HepG2 (cell line): ENCODE data around the gene COL5A1. TPM values are rescaled to one million over a fixed set of nuclear protein-coding genes. Genes with fewer than 3 reads are reported as not detected.

Source experiments
- BORCS8-MEF2B ChIP-seq: sonication (generic); formaldehyde crosslinking; IDR thresholded peaks from 2 replicates; pipeline ENCODE4 v1.8.0; 2022; ENCODE audit warnings: mild to moderate bottlenecking, missing genetic modification reagents
- JUND ChIP-seq: sonication (generic); formaldehyde crosslinking; IDR thresholded peaks from 2 replicates; pipeline ENCODE4 v1.8.0; 2022; ENCODE audit warnings: mild to moderate bottlenecking, missing genetic modification reagents
- KMT2A ChIP-seq: sonication (generic); formaldehyde crosslinking; IDR thresholded peaks from 2 replicates; pipeline ENCODE4 v1.4.0; 2020; ENCODE audit warnings: missing genetic modification reagents
- MEIS1 ChIP-seq: sonication (generic); formaldehyde crosslinking; IDR thresholded peaks from 2 replicates; pipeline ENCODE4 v1.9.0; 2021; ENCODE audit warnings: mild to moderate bottlenecking, missing genetic modification reagents, moderate library complexity, borderline replicate concordance
- RBAK ChIP-seq: sonication (generic); formaldehyde crosslinking; IDR thresholded peaks from 2 replicates; pipeline ENCODE4 v1.5.1; 2020; ENCODE audit warnings: mild to moderate bottlenecking, missing genetic modification reagents
- ZNF101 ChIP-seq: sonication (generic); formaldehyde crosslinking; IDR thresholded peaks from 2 replicates; pipeline ENCODE4 v1.4.0; 2020; ENCODE audit warnings: mild to moderate bottlenecking, low read depth, missing genetic modification reagents, borderline replicate concordance
- ZNF225 ChIP-seq: sonication (generic); formaldehyde crosslinking; IDR thresholded peaks from 2 replicates; pipeline ENCODE4 v1.4.0; 2020; ENCODE audit warnings: mild to moderate bottlenecking, missing genetic modification reagents
- ZNF274 ChIP-seq: sonication (generic); formaldehyde crosslinking; IDR thresholded peaks from 2 replicates; pipeline ENCODE4 v1.5.1; 2020; ENCODE audit warnings: mild to moderate bottlenecking, missing genetic modification reagents
- polyA plus RNA-seq, 8 experiments: library from polyadenylated mRNA; depleted of rRNA in 3 of 8; stranded (reverse) in 7 of 8; unstranded in 1 of 8; fragments of >200 nt; fragmentation: Illumina TruSeq in 4 of 8; extraction: Trizol in 4 of 8; gene quantifications; 2 replicates each; pipeline versions ENCODE4 v1.2.1 to v1.2.3, GENCODE V29; 2011 to 2016; ENCODE audit warnings: low read depth in 4 of 8, missing spikeins in 1 of 8, mixed read lengths in 1 of 8; ENCODE audit not compliant: insufficient read depth in 1 of 8
- total RNA-seq, 5 experiments: library from RNA; depleted of rRNA; stranded (reverse); fragments of >200 nt; fragmentation: Illumina TruSeq; extraction: Trizol; gene quantifications; 2 replicates each; pipeline ENCODE4 v1.2.3, GENCODE V29; 2016; ENCODE audit warnings: low read depth in 1 of 5
- TF ChIP-seq, protein P1 (sequence below): sonication (generic); formaldehyde crosslinking; conservative IDR thresholded peaks from 2 replicates; pipeline ENCODE4 v1.4.0; 2020; ENCODE audit warnings: missing genetic modification reagents
- TF ChIP-seq, protein P2 (sequence below): IDR thresholded peaks from 2 replicates; pipeline ENCODE4 v1.4.0; 2020; ENCODE audit warnings: mild to moderate bottlenecking, missing genetic modification reagents
- TF ChIP-seq, protein P3 (sequence below): sonication (generic); formaldehyde crosslinking; IDR thresholded peaks from 2 replicates; pipeline ENCODE4 v1.4.0; 2020; ENCODE audit warnings: mild to moderate bottlenecking, missing genetic modification reagents

Gene COL5A1
- total and polyA plus RNA-seq, 2 of the 13 experiments (the other 11 are each of a cell fraction or from before 2014, with no cell fraction given), result not detected

DNA sequence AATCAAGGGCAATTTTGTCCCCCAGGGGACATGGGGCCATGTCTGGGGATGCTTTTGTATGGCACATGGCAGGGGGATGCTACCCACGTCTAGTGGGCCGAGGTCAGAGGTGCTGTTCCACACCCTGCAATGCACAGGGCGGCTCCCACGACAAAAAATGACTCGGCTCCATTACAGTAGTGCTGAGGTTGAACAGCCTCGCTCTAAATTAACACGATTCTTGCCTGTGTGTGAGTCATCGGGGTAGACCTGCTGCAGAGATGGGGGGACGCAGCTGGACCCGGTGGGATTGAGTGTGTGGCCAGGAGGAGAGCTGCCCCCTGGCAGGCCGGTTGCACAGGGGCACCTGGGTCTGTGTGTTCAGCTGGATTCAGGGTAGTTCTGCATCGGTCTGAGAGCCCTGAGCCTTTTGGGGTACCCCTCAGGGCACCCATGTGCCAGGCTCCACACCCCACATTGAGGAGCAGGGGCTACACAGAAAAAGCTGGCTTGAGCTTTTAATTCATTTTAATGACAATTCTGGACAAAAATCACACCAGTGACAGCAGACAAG, 20.0 kb upstream of the COL5A1 start (continued):
- TF ChIP-seq, protein P1, sequence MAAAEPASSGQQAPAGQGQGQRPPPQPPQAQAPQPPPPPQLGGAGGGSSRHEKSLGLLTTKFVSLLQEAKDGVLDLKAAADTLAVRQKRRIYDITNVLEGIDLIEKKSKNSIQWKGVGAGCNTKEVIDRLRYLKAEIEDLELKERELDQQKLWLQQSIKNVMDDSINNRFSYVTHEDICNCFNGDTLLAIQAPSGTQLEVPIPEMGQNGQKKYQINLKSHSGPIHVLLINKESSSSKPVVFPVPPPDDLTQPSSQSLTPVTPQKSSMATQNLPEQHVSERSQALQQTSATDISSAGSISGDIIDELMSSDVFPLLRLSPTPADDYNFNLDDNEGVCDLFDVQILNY (CRISPR knock-in tag), result no peak
- TF ChIP-seq, protein P2, sequence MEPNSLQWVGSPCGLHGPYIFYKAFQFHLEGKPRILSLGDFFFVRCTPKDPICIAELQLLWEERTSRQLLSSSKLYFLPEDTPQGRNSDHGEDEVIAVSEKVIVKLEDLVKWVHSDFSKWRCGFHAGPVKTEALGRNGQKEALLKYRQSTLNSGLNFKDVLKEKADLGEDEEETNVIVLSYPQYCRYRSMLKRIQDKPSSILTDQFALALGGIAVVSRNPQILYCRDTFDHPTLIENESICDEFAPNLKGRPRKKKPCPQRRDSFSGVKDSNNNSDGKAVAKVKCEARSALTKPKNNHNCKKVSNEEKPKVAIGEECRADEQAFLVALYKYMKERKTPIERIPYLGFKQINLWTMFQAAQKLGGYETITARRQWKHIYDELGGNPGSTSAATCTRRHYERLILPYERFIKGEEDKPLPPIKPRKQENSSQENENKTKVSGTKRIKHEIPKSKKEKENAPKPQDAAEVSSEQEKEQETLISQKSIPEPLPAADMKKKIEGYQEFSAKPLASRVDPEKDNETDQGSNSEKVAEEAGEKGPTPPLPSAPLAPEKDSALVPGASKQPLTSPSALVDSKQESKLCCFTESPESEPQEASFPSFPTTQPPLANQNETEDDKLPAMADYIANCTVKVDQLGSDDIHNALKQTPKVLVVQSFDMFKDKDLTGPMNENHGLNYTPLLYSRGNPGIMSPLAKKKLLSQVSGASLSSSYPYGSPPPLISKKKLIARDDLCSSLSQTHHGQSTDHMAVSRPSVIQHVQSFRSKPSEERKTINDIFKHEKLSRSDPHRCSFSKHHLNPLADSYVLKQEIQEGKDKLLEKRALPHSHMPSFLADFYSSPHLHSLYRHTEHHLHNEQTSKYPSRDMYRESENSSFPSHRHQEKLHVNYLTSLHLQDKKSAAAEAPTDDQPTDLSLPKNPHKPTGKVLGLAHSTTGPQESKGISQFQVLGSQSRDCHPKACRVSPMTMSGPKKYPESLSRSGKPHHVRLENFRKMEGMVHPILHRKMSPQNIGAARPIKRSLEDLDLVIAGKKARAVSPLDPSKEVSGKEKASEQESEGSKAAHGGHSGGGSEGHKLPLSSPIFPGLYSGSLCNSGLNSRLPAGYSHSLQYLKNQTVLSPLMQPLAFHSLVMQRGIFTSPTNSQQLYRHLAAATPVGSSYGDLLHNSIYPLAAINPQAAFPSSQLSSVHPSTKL (CRISPR knock-in tag), result no peak
- TF ChIP-seq, protein P3, sequence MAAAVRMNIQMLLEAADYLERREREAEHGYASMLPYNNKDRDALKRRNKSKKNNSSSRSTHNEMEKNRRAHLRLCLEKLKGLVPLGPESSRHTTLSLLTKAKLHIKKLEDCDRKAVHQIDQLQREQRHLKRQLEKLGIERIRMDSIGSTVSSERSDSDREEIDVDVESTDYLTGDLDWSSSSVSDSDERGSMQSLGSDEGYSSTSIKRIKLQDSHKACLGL, result no peak
- TF ChIP-seq RBAK (CRISPR knock-in tag) (no peak), JUND (no peak), ZNF274 (CRISPR knock-in tag) (no peak), BORCS8-MEF2B (CRISPR knock-in tag) (no peak), ZNF225 (CRISPR knock-in tag) (no peak), KMT2A (no peak), ZNF101 (no peak), MEIS1 (CRISPR knock-in tag) (no peak)
